HG03045 (cell line): ENCODE measurements around the gene NXPH1.
A peak's percentile ranks its signal among the peaks of the same experiment; 100 is the strongest.

Source experiments
- ATAC-seq: cut with Tn5 transposase; IDR thresholded peaks from one replicate; pipeline ENCODE4 v1.9.1; 2021; ENCODE audit warnings: mild to moderate bottlenecking, moderate library complexity; ENCODE audit not compliant: unreplicated experiment

Gene NXPH1

DNA sequence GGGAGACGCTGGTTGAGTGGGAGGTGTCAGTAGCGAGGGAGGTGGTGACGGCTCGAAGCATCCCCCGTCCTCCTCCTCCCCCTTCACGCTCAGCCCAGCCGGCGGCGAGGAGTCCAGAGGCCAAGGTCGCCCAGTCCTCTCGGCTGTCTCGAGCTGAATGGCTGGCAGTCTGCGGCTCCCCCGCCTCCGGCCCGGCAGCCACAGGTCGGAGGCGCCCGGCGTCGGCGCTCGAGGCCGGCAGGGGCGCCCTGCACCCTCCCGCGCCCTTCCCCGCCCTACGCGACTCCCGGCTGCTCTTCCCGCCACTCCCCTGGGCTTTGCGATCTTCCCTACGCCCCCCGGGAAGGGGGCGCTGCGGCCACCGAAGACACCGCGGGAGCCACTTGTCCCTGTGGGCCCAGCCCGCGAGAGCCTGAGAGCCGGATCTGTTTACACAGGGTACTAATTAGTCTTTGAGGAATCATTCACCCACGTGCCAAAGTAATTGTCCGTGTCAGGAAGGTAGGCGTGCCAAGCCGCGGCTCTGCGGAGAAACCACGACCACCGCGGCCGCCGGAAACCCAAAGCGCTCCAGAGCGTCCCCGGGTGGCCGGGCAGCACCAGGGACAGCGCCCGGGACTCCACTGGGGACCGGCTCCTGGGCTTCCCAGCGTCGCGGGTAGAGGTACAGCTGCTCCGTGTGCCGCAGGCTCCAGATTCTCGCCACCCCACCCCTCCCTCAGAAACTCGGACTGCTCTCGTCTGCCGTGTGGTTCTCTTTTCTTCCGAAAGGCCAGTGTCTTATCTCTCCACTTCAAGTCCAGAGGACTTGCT is at the start of gene NXPH1:
TSS of gene NXPH1 (plus strand) at position 133 of the 813 bp plus-strand sequence.
- no peak for ATAC-seq

DNA sequence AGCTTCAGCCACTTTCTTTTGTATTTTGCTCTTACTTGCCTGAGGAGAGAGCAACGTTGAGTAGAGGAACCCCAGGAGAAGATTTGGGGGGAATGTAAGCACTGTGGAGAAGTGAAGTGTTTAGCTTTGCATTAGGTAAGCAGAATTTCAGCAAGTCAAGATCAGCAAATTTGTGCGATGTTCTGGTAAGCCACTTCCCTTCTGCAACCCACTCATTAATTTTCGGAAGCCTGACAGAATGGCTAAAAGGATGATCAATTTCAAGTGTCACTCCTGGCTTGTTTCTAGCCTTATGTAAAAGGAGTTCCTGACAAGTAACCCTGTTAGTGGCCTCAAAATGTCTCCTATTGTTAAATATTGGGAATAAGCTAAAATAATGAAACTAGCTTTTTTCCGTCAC is 48.5 kb upstream of the NXPH1 start:
- ATAC-seq, result no peak

DNA sequence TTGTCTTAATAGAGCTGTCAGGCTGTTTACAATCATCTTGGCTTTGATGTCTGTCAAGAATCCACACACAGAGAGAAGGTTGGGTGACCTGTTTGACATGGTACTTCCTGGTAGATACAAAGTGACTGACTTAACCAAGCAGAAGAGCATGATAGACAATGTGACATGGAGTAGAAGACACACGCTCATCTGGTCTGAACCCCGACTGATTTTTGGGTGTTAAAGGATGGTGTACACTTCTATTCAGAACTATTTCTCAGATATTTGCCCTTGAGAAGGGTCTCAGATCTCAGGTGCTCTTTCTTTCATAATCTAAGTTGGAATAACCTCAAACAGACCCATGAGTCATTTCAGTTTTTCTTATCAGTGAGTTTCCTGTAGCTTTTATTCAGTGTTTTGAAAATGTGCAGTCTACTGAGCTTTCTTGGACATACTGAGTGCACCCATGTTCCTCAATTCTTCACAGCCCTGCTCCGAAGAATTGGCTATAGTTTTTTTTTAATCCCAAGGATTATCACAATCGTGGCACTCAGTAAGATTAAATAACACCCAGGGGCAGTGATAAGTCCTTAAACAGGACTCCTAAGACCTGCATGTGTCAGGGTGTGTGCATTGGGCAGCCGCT is 46.4 kb upstream of the NXPH1 start:
- peak; percentile 60 for ATAC-seq

DNA sequence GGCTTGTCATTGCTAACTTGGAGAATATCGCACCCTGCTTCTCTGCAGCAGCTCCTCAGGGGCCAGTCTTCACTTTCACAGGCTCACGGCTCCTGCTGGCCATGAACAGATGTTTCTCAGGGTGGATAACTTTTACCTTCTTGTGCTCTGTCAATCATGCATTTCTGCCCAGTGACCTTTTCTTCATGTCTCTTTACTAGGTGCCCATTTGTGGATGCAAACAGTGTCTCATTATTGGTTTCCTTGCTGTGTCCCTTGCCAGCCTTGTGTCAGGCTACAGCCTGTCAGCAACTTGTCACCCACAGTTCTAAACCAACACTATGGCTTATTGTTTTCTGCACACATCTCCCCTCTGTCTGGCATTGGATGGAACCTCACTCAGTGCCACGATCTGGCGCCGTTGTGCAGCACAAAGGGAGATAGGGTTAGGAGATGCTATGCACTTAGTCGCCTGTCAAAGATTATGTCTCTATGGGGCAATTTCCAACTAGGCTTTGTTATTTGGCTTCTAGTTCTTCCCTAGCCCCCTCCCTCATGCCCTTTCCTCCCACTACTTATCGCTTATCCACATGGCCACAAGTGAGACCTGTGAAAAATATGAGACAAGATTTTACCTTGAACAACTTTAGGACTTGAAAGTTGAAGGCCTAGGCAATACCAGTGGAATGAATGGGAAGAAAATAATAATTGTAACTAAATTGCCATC is 45.7 kb upstream of the NXPH1 start:
- ATAC-seq, result peak; percentile 38

DNA sequence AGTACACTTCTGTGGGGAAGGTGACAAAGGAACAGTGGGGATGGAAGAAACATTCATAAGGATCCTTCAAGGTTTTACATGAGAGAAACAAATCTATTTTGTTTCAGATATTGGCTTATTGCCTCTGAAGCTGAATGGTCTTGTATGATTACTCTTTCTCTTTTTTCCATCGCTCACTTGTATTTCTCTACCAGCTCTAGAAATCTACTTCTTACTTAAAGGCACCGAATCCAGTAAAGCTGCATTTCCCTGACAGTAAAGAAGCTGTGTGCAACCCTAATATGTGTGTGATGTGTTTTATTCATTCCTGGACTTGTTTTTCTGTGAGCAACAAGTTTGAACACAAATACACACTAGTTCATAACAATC is 45.2 kb upstream of the NXPH1 start:
- no peak for ATAC-seq

DNA sequence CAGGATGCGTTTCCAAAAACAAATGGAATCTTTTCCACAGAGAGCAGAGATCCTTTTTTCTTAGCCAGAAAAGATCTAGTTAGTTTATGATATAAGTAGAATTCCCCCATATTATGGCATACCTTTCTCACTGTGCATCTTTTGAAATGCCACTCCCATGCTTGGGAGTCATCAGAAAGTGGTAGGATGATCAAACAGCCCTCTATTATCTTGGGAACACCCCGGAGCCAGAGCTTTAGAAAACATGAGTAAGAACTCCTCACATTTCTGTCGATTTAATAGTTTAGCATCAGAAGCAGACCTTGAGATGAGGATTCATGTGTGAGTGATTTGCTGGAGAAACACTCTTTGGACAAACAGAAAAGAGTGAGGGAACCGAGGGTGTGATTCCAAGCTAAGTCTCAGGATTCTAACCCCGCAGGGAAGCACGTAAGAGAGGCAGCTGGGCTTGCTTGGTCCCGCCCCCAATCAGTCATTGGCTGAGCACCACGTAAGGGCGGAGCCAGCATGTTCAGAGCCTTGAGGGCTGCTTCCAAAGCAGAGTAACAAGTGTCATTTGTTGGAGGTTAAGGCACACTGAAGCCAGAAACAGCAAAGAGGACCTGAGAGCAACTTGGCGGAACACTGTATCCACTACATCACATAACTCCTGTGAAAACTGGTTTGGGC is 43.7 kb upstream of the NXPH1 start:
- ATAC-seq, result no peak

DNA sequence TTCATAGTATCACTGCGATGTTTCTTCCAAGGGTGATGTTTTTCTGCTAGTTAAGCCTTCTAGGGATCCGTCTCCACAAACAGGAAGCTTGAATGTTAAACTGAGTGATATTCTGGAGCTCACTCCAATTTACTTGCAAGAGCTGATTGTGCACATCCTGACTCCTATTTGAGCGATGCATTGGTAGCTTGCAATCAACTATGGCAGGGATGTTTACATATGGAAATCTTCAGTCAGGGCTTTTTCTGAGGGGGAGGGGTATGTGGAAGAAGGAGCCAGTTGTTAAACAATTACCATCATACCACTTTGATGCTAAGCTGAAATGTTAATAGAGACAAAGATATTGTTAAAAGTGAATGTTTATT is 43.2 kb upstream of the NXPH1 start:
- ATAC-seq, result no peak

DNA sequence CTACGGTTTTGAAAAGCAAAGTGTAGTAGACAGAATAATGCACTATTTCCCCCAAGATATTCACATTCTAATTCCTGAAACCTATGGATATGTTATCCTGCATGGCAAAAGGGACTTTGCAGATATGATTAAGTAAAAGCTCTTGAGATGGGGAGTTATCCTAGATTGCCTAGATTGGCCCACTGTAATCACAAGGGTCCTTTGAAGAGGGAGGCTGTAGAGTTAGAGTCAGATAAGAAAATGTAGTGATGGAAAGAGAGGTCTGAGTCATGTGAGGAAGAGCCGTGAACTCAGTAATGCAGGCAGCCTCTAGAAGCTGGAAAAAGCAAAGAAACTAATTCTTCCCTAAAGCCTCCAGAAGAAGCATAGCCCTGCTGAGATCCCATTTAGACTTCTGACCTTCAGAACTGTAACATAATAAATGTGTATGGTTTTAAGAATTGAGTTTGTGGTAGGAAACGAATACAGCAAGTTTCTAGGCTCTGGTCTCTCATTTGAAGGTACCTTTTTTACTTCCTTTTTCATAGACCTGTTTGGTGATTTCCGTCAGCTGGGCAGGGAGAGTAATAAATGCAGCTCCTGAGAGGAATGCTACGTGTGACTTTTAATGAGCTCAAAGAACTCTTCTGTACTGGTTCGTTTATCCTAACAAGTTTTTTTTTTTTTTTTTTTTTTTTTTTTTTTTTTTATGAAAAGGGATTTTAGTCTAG is 41.9 kb upstream of the NXPH1 start:
- no peak for ATAC-seq

DNA sequence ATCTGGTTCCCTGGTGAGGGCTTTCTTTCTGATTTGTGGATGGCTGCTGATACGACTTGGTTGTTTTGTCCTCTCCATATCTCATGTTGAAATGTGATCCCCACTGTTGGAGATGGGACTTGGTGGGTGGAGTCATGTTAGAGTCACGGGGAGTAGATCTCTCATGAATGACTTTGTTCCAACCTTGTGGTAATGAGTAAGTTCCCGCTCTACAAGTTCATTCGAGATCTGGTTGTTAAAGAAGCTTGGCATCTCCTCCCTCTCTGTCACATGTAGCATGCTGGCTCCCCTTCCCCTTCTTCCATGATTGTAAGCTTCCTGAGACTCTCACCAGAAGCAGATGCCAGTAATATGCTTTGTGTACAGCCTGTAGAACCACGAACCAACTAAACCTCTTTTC is 37.1 kb upstream of the NXPH1 start:
- ATAC-seq, result no peak

DNA sequence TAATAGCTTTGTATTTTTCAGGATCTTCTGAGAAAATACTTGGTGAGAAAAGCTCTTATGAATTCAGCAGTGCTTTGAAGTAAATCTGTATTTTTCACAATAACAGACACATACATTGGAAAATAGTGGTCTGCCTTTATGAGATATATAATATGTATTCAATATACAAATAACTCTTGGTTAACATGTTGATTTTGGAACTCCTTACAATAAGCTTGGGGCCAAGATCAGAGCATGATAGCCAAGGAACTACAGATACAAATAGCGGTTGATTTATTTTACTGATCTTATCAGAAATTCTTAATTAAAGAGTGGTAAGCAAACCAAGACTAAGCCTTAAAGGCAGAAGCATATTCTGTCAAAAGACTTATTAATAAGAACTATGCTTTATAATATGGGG is 24.5 kb upstream of the NXPH1 start:
- ATAC-seq, result no peak

DNA sequence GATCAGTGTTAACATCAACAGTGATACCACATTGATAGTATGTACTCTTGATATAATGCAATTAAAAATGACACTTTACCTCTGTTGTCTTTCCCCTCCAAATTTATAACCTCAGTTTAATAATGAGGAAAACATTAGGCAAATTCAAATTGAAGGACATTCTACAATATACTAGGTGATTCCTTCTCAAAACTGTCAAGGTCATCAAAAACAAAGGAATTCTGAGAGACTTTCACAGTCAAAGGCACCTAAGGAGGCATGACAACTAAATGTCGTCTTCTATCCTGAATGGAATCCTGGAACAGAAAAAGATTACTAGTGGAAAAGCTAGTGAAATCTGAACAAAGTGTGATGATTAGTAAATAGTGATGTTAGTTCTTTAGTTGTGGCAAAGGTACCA is 22.3 kb upstream of the NXPH1 start:
- no peak for ATAC-seq

DNA sequence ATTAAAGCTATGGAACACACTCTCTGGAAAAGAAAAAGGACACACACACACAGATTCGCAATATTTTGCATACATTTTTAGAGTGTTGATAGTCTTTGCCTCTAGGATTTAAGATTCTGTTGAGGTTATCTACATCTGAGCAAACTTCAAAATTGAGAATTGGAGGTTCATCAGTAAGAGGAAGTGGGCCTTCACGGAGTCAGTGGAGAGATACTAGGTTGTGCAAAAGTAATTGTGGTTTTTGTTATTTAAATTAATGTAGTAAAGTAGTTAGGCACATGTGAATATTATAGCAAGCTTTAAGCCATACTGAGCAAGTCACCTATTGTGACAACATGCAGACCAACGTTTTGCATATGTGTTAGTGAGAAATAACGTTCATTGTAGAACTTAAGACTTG is 19.8 kb upstream of the NXPH1 start:
- ATAC-seq, result no peak

DNA sequence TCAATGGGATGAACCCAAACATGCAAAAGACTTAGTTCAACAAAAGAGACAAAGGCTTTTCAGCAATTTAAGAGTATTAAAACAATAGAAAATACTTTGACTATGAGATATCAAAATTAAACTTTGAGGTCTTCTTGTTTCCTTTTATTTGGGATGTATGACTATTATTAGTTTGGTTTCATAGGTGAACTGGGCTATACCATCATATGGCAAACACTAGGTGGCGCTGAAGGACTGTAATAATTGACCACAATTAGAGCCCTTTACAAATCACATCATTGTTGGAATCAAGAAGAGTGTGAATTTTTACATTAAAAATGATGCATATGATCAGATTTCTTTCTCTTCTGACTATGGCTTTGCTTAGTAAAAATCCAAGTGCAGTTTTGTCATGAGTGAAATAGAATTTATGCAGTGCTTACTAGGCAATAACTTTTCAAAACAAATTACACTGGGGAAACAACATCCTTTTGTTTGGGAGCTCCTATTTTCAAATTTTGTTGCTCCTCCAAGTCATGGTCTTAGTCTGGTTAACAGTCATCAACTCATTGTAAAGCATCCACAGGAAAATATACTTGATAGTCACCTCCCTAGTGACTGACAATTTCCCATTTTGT is 14.7 kb upstream of the NXPH1 start:
- ATAC-seq, result peak; percentile 66

DNA sequence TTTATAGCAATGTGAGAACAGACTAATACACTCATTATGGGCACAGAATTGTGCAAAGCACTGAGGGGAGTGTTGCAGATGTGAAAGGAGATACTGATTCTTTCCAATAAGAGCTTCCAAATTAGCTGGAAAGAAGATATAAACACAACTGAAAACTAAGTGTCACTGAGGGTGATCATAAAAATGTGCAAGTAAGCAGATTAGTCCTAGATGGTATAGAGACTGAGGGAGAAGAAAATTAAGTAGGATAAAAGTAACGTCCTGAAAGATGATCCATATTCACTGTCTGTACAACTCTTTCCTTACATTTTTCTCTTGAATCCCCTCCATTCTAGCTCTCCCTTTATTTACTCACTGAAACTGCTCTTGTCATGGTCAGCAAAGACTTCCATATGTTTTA is 11.2 kb upstream of the NXPH1 start:
- ATAC-seq, result no peak

DNA sequence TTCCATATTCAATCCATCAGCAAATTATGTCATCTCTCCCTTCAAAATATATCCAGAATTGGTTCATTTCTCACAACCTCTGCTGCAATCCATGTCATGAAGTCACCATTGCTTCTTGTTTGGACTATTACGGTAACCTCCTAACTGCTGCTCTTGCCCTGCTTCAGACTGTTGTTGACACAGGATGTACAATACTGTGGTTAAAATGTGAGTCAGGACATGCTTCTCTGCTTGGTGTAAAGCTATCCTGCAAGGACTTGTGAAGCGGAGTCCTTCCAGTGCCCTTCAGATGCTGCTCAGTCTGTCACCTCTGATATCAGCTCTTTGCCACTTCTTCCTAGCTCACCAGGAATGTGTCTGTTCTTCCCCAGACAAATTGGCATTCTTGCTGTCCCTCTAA is 10.4 kb upstream of the NXPH1 start:
- no peak for ATAC-seq

DNA sequence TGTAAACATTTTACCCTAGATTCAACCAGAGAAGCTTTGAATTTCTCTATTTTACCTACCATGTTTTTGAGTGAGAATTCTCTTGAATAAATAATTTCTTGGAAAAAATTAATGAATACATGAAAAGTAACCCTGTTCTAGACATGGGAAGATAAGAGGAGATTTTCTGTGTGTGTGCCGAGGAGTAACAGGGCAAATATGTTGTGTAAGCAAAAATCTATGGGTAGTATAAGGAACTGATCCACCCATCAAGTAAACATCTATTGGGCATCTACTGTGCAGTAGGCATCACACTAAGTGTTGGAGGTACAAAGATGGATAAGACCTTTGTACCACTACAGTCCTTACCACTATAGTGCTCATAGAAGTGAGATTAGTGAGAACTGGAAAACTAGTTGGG is 8.2 kb upstream of the NXPH1 start:
- ATAC-seq, result no peak

DNA sequence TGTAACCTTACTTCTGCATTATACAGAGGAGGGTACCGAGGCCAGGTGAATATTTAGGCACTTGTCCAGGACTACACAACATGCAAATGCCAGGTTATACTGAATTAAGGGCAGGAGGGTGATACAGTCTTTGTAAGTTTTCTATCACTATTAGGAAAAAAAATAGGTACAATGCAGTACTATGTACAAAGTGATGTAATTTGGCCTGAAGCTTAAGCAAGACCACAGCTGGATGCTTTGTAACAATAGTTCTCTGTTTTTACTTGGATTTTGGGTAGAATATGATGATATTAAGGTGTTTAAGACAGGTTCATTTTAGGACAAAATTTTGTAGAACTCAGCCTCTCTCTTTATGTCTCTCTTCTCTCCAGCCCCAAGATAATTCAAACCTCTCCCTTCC is 2.8 kb upstream of the NXPH1 start:
- no peak for ATAC-seq

DNA sequence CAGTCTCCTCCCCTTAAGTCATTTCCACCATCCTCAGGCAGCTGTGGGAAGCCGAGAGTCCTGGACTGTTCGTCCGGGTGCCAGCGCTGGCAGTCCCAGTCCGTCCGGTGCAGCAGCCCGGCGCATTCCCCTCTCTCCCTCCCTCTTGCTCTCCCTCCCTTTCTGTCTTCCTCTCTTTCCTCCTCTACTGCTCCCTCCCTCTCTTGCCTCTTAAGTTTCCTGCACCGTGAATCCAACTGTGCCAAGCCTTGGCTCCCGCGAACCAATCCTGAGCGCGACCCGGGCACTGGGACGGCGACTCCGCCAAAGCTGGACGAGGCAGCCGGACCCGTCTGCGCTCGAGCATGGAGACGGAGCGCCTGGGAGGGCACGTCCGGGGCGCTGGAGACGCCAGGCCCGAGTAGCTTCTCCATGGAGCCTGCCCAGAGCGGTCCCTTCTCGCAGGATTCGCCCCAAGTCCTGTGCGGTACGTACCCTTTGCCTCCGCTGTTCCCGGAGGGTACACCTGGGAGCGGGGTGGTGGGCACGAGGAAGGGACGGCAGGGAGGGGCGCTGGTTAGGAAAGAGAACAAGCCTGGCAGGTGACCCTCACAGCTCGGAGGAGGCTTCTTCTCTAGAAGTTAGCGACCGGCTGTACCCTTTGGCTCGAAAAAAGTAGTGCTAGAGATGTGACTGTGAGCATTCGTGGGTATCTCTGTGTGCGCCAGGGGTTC is 1.0 kb downstream of the NXPH1 start:
- no peak for ATAC-seq

DNA sequence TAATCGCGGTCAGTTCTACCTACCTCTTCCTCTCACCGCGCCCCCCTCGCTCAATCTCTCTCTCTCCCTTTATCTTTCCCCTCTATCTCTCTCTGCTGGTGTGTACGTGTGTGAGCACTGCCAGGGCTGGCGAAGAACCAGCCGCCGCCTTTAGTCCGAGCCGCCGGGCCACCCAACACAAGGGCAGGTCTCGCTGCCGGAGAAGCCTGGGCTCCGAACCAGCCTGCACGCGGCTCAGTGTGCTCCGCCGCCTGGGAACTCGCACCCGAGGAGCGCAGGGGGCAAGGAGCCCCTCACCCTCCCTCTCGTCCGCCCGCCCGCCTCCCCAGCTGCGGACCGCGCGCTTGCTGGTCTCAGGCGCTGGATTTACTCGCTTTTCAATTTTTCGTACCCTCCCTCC is 1.7 kb downstream of the NXPH1 start:
- no peak for ATAC-seq
